ENCODE measurements around the gene ROR1.

DNA sequence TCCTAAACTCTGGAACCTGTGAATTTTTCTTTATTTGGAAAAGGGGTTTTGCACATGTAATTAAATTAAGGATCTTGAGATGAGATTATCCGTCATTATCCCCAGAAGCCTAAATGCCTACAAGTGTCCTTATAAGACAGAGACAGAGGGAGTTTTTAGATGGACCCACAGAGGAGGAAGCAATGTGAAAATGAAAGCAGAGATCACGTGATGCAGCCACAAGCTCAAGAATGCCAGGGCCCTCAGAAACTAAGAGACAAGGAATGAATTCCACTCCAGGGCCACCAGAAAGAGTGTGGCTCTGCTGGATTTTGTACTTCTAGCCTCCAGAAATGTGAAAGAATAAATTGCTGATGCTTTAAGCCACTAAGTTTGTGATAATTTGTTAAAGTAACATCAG lies 246.0 kb downstream of the ROR1 start:
- TF ChIP-seq, protein P1, sequence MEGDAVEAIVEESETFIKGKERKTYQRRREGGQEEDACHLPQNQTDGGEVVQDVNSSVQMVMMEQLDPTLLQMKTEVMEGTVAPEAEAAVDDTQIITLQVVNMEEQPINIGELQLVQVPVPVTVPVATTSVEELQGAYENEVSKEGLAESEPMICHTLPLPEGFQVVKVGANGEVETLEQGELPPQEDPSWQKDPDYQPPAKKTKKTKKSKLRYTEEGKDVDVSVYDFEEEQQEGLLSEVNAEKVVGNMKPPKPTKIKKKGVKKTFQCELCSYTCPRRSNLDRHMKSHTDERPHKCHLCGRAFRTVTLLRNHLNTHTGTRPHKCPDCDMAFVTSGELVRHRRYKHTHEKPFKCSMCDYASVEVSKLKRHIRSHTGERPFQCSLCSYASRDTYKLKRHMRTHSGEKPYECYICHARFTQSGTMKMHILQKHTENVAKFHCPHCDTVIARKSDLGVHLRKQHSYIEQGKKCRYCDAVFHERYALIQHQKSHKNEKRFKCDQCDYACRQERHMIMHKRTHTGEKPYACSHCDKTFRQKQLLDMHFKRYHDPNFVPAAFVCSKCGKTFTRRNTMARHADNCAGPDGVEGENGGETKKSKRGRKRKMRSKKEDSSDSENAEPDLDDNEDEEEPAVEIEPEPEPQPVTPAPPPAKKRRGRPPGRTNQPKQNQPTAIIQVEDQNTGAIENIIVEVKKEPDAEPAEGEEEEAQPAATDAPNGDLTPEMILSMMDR (IDR thresholded peaks at IDR 0.05 in 2 of 3, conservative IDR thresholded peaks at IDR 0.05 in 1 of 3; ENCODE audit: control insufficient read depth in 2 of 3, extremely low read depth in 1 of 3, insufficient read depth in 1 of 3, low read depth in 3 of 3, low read length in 3 of 3): no peak
- TF ChIP-seq HCFC1 (IDR thresholded peaks at IDR 0.05; ENCODE audit: low read length): no peak
- no peak for TF ChIP-seq POLR2AphosphoS2 (IDR thresholded peaks at IDR 0.05; ENCODE audit: low read depth, low read length)
- TF ChIP-seq EZH2 (IDR thresholded peaks at IDR 0.05; ENCODE audit: borderline replicate concordance, control insufficient read depth, low read depth, low read length): no peak
- TF ChIP-seq, protein P2, sequence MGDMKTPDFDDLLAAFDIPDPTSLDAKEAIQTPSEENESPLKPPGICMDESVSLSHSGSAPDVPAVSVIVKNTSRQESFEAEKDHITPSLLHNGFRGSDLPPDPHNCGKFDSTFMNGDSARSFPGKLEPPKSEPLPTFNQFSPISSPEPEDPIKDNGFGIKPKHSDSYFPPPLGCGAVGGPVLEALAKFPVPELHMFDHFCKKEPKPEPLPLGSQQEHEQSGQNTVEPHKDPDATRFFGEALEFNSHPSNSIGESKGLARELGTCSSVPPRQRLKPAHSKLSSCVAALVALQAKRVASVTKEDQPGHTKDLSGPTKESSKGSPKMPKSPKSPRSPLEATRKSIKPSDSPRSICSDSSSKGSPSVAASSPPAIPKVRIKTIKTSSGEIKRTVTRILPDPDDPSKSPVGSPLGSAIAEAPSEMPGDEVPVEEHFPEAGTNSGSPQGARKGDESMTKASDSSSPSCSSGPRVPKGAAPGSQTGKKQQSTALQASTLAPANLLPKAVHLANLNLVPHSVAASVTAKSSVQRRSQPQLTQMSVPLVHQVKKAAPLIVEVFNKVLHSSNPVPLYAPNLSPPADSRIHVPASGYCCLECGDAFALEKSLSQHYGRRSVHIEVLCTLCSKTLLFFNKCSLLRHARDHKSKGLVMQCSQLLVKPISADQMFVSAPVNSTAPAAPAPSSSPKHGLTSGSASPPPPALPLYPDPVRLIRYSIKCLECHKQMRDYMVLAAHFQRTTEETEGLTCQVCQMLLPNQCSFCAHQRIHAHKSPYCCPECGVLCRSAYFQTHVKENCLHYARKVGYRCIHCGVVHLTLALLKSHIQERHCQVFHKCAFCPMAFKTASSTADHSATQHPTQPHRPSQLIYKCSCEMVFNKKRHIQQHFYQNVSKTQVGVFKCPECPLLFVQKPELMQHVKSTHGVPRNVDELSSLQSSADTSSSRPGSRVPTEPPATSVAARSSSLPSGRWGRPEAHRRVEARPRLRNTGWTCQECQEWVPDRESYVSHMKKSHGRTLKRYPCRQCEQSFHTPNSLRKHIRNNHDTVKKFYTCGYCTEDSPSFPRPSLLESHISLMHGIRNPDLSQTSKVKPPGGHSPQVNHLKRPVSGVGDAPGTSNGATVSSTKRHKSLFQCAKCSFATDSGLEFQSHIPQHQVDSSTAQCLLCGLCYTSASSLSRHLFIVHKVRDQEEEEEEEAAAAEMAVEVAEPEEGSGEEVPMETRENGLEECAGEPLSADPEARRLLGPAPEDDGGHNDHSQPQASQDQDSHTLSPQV (IDR thresholded peaks at IDR 0.05): no peak
- no peak for TF ChIP-seq ZNF207 (IDR thresholded peaks at IDR 0.05; ENCODE audit: borderline replicate concordance)
- TF ChIP-seq BACH1 (IDR thresholded peaks at IDR 0.05; ENCODE audit: borderline replicate concordance): no peak
- no peak for TF ChIP-seq SRF (IDR thresholded peaks at IDR 0.05; ENCODE audit: low read depth in 2 of 2, low read length in 2 of 2)
- TF ChIP-seq, protein P3, sequence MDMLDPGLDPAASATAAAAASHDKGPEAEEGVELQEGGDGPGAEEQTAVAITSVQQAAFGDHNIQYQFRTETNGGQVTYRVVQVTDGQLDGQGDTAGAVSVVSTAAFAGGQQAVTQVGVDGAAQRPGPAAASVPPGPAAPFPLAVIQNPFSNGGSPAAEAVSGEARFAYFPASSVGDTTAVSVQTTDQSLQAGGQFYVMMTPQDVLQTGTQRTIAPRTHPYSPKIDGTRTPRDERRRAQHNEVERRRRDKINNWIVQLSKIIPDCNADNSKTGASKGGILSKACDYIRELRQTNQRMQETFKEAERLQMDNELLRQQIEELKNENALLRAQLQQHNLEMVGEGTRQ (IDR thresholded peaks at IDR 0.05; ENCODE audit: borderline replicate concordance, low read depth, low read length): peak; percentile 49; the same call in 1 of the 2 replicates
- TF ChIP-seq SIN3A (IDR thresholded peaks at IDR 0.05; ENCODE audit: low read depth, low read length): no peak
- TF ChIP-seq, protein P4, sequence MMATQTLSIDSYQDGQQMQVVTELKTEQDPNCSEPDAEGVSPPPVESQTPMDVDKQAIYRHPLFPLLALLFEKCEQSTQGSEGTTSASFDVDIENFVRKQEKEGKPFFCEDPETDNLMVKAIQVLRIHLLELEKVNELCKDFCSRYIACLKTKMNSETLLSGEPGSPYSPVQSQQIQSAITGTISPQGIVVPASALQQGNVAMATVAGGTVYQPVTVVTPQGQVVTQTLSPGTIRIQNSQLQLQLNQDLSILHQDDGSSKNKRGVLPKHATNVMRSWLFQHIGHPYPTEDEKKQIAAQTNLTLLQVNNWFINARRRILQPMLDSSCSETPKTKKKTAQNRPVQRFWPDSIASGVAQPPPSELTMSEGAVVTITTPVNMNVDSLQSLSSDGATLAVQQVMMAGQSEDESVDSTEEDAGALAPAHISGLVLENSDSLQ (IDR thresholded peaks at IDR 0.05): no peak
- no peak for TF ChIP-seq KAT2A (conservative IDR thresholded peaks at IDR 0.05; ENCODE audit: control insufficient read depth, low read depth, low read length)
- TF ChIP-seq EP300 (IDR thresholded peaks at IDR 0.05; ENCODE audit: borderline replicate concordance in 1 of 2, control insufficient read depth in 1 of 2, low read depth in 2 of 2, low read length in 2 of 2): no peak
- TF ChIP-seq, protein P5, sequence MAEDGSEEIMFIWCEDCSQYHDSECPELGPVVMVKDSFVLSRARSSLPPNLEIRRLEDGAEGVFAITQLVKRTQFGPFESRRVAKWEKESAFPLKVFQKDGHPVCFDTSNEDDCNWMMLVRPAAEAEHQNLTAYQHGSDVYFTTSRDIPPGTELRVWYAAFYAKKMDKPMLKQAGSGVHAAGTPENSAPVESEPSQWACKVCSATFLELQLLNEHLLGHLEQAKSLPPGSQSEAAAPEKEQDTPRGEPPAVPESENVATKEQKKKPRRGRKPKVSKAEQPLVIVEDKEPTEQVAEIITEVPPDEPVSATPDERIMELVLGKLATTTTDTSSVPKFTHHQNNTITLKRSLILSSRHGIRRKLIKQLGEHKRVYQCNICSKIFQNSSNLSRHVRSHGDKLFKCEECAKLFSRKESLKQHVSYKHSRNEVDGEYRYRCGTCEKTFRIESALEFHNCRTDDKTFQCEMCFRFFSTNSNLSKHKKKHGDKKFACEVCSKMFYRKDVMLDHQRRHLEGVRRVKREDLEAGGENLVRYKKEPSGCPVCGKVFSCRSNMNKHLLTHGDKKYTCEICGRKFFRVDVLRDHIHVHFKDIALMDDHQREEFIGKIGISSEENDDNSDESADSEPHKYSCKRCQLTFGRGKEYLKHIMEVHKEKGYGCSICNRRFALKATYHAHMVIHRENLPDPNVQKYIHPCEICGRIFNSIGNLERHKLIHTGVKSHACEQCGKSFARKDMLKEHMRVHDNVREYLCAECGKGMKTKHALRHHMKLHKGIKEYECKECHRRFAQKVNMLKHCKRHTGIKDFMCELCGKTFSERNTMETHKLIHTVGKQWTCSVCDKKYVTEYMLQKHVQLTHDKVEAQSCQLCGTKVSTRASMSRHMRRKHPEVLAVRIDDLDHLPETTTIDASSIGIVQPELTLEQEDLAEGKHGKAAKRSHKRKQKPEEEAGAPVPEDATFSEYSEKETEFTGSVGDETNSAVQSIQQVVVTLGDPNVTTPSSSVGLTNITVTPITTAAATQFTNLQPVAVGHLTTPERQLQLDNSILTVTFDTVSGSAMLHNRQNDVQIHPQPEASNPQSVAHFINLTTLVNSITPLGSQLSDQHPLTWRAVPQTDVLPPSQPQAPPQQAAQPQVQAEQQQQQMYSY (CRISPR knock-in tag; IDR thresholded peaks at IDR 0.05): no peak
